Skeletal muscle cell (primary cell): Measurements from ENCODE around the gene TAL1.
A peak's percentile ranks its signal among the peaks of the same experiment; 100 is the strongest.

Experiments used
- DNase-seq: peaks from one replicate; pipeline ENCODE4 v3.0.0-alpha.2; 2010; ENCODE audit warnings: low read depth
- H3K4me3 ChIP-seq: 2 replicates; pipeline ENCODE4 v1.5.1; 2011; ENCODE audit warnings: low read depth, mild to moderate bottlenecking, control low read depth, low read length, moderate library complexity

TAL1 gene

DNA sequence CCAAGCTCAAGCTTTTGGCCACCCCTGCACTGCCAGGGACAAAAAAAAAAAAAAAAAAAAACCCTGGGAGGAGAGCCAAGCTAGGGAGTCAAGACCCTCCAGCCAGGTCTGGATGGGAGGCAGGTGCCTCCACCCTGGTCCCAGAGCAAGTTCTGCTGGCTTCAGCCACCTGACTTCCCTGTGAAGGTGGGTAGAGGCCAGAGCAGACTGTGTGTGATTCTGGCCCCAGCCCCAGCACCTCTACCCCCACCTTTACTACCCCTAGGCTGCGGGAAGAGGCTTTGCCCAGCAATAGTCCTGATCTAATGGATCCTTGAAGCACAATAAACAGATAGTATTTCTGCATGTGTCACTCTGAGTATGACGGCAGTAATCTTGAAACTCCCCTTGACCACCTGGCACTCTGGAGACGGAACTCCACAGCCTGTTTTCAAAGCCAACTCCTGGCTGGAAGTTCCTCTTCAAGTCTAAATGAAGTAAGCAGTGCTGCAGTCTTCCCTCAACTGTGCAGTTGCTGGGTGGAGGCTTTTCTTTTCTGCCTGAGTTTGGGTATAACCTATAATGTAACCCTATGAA, 51.9 kb downstream of the TAL1 start:
- peak overlapping the region; percentile 53 for H3K4me3 ChIP-seq
- DNase-seq = no peak

DNA sequence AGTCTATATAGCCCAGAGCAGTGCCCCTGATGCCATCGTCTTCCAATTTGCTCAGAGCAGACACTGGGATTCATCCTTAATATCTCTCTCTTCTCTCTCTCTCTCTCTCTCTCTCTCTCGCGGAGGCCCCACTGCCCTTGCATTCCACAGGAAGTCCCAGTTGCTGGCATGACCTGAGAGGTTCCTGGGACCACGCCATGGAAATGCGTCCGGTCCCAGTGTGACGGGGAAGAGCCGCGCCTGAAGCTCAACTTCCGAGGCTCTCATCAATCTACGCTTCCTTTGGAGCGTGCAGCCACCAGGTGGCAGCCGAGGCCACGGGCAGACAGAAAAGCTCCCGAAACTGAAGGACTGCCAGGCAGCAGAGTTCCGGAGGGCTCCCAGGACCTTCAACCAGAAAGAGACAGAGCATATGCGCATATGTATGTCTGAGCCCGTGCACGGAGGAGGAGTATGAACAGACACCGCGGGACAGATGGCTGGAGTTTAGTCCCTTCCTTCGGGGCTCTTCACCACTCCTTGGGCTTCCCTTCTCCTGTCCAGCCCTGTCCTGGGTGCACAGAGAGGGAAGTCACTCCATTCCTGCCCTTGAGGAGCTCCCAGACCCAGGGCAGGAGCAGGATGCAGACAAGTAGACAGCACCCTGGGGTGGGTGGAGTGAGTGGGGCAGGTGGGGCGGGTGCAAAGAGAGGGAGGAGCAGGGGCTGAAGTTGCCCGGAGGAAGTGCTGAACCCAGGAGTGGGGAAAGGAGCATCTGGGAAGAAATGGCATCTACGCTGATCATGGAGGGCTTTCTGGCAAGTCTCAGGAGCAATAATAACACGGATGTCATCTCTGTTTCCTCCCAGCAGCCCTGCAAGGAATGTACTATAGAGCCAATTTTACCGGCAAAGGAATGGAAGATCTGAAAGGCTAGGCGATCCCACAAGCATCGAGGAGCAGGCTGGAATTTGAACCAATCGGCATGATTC, 52.7 kb downstream of the TAL1 start:
- peak overlapping the region; percentile 53 for H3K4me3 ChIP-seq
- DNase-seq = peak; percentile 70

DNA sequence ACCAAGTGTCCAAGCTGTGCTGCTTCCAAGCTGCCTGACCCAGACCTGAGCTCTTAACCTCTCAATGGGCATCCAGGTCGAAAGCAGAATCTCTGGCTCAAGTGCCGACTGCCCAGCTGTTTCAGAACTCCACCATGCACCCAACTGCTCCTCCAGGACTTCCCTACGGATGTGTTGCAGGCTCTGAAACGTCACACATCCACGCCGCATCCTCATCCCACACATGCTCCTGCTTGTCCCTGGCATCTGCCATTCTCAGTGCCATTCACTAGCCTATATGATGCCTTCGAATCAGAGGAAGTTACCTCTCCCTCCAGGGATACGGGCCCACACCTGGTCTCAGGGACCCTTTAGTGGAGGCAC, 53.4 kb downstream of the TAL1 start:
- H3K4me3 ChIP-seq = peak overlapping the region; percentile 53

DNA sequence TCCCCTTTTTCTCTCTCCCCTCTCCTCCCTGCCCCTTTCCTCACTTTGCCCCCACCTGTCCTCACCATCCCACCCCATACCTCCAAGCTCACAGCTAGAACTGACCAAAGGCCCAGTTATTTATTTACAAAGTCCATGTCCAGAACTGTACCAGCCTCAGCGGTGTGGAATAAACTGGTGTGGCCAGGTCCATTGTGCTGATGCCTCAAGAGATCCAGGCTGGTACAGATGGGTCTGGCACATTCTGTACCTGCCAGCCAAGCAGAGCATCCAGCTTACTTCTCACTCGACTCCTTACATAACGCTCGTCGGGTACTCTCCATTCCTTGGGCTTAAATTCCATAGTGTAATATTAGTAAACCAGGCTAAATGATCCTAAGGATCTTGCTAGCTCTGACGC, 54.0 kb downstream of the TAL1 start:
- H3K4me3 ChIP-seq = no peak overlapping the region
- DNase-seq = no peak

More for the DNA sequence above, 53.4 kb downstream of the TAL1 start:
- no peak for DNase-seq

DNA sequence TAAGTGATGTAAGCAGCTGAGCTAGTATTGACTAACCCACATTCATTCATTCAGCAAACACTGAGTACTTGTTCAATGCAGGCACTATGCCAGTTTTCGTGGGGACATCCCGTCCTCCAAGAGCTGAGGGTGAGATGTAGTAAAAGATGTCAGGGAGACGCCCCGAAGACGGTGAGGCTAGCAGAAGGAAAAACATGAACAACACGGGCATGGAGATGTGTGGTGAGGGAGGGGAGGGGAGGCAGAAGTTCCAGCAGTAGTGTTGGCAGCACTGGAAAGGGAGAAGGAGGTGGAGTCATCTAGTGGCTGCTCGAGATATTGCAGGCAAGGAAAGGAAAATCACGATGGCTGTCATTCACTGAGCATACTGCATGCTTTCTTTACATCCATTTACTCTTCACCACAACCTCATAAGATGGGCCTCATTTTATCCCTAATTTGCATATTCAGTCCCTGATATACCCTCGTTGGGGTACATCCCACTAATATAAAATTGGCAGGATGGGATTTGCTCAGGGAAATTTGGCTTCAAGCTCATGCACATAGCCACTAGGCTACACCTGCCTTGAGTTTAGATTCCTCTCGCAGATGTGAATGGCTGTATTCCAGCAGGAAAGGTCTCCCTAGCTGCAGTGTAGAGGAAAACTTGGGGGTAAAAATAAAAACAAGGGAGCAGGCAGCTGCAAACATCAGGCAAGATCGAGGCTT, 56.6 kb downstream of the TAL1 start:
- DNase-seq = peak; percentile 23
- H3K4me3 ChIP-seq = no peak overlapping the region

DNA sequence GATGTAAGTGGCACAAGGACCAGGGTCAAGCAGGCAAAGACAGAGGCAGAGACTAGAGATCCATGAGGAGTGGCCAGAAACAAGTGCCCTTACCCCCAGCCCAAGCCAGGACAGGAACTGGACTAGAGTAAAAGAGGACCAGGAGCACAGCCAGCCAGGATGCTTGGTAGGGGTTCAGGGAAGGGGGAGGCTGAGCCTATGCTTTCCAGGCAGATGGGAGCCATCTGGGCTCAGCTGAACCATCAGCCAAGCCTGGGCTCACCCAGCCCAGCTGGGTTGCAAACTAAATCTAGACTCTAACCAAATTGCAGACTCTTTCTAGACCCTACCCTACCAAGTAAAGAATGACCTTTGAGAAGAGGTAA, 57.4 kb downstream of the TAL1 start:
- DNase-seq = no peak
- H3K4me3 ChIP-seq = no peak overlapping the region

DNA sequence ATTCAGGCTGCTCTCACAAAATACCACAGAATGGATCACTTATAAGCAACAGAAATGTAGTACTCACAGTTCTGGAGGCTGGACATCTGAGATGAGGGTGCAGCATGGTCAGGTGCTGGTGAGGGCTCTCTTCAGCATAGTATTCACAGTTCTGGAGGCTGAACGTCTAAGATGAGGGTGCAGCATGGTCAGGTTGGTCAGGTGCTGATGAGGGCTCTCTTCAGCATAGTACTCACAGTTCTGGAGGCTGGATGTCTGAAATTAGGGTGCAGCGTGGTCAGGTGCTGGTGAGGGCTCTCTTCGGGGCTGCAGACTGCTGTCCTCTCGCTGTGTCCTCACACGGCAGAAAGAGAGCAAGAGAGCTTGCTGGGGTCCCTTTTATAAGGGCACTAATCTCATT, 59.2 kb downstream of the TAL1 start:
- no peak overlapping the region for H3K4me3 ChIP-seq
- DNase-seq = no peak
